Stimulated activated memory B cell treated with anti-CD40 and anti-IgM and Interleukin-4, amounts not matched to agents 10 μg/mL and 1 μg/mL and 100 μg/mL, for 72 hours (primary cell): Measurements from ENCODE around the gene SYVN1.
"Not testable (repeated sequence)": the region's sequence is repeated elsewhere in the genome, so short reads cannot be mapped to it uniquely, and the experiment has no call there.

ENCODE experiments used
- ATAC-seq: fragments of 150-1000 bp; cut with Tn5 transposase; 2 replicates; pipeline ENCODE4 v1.10.0; 2021
- H3K27ac Mint-ChIP-seq: one replicate; pipeline ENCODE4 v1.8.0; 2022; ENCODE audit warnings: mild to moderate bottlenecking, mixed read lengths
- H3K27me3 Mint-ChIP-seq: one replicate; pipeline ENCODE4 v1.8.0; 2022; ENCODE audit warnings: mixed read lengths
- H3K36me3 Mint-ChIP-seq: one replicate; pipeline ENCODE4 v1.8.0; 2022; ENCODE audit warnings: mixed read lengths
- H3K4me1 Mint-ChIP-seq: one replicate; pipeline ENCODE4 v1.8.0; 2022; ENCODE audit warnings: mixed read lengths
- H3K4me3 Mint-ChIP-seq: one replicate; pipeline ENCODE4 v1.8.0; 2022; ENCODE audit warnings: mild to moderate bottlenecking, moderate library complexity, mixed read lengths
- H3K9me3 Mint-ChIP-seq: one replicate; pipeline ENCODE4 v1.8.0; 2022; ENCODE audit warnings: mixed read lengths

The SYVN1 gene

DNA sequence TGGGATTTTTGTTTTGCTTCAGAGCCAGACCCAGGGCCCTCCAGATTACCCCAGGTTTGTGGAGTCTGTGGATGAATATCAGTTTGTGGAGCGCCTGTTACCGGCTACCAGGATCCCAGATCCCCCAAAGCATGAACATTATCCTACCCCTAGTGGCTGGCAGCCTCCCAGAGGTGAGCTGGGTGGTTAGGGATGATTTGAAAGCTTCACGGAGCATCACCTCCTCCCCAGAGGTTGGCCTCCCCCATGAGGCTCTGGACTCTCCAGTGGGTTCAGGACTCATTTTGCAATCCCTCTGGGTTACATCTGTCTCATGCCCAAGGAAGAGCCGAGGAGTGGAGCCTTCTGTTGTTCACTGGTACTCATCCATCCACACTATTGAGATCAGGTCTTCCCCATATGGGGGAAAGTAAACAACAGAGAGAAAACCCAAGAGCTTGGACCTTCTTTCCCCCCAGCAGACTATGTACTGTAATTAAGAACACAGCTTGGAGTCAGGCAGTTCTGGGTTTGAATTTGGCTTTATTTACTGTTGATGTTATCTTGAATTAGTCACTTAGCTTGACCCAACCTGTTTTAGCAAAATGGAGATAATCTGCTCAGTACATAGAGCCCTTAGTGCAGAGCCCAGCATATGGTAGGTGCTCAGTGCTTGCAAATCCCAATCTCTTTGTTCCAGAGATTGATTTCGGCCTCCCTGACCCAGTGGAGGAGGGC is 9.7 kb downstream of the SYVN1 start:
- Mint-ChIP-seq H3K27ac (no peak overlapping the region), H3K4me3 (no peak overlapping the region)
- no peak for ATAC-seq

DNA sequence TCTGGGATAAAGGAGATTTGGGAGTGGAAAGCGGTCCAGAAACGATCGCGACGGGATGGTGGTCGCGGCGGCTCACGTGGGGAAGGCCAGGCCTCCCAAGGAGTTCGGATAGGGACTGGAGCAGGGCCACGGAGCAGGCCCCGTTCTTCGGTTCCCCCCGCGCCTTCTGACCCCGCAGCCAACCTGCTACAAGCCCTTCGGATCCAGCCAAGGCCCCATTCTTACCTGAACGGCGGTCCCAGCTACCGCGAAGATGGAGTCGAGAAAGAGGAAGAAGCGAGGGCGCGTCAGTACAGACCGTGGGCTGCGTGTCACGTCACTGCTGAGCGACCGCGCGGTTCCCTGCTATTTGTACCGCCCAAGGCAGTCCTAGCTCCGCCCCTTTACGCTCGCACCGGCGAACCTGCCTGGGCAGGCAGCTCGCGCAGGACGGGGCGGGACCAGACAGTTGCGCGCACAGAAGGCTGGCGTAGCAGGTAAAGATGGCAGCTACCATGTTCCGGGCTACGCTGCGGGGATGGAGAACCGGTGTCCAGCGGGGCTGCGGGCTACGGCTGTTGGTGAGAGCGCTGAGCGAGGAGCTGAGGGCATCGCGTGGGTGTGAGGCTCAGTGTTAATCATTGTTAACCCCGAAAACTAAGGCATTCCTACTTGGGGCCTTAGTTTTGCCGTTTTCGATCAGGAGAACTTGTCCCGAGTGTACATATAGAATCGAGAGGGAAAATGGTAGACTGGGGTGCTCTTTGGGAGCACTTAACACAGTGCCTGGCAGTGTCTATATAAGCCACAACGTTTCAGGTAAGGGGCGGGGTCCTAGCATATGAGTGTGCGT is 12.2 kb downstream of the SYVN1 start, which contains the start of the genes FAU and MRPL49:
Gene FAU, minus strand, starts transcription at position 270 of the 832 bp plus-strand sequence. CDS start 321 bp downstream, outside the sequence.
Gene MRPL49, plus strand, starts transcription at position 457 of the 832 bp plus-strand sequence. Its CDS starts 26 bp downstream, at position 483.
- Mint-ChIP-seq H3K4me3 (peak within 1 kb of the TSS; percentile 99), H3K9me3 (no peaks in the 10 kb centered on the region), H3K36me3 (peaks cover 57% of the 10 kb centered on the region), H3K4me1 (peaks cover 69% of the 10 kb centered on the region), H3K27ac (peak within 1 kb of the TSS; percentile 100), H3K27me3 (no peaks in the 10 kb centered on the region)
- peak; percentile 93 for ATAC-seq

More for the DNA sequence above, 9.7 kb downstream of the SYVN1 start:
- H3K9me3 Mint-ChIP-seq = no peaks in the 10 kb centered on the region
- H3K36me3 Mint-ChIP-seq = peaks cover 63% of the 10 kb centered on the region
- peaks cover 72% of the 10 kb centered on the region for H3K4me1 Mint-ChIP-seq
- H3K27me3 Mint-ChIP-seq = no peaks in the 10 kb centered on the region

DNA sequence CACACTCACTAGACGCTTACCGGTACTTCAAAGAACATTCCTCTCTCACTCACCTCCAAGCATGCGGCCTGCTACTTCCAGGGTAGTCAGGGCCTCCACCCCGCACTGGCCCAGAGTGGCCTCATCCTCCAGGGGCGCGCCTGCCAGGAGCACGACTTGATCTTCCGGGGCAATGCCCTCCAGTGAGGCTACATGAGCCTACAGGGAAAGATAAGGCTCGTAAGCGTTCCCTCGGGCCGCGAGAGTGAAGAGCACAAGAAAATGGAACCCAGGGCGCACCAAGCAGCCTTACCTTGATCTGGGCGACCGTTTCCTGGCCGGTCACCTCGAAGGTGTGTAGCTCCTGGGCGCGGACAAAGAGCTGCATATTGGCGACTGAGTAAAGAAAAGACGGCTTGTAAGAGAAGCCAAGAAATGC is 12.9 kb downstream of the SYVN1 start:
- Mint-ChIP-seq H3K4me3 (peak overlapping the region; percentile 99), H3K36me3 (peaks cover 53% of the 10 kb centered on the region), H3K4me1 (peaks cover 68% of the 10 kb centered on the region), H3K9me3 (no peaks in the 10 kb centered on the region), H3K27me3 (no peaks in the 10 kb centered on the region), H3K27ac (peak overlapping the region; percentile 100)
- no peak for ATAC-seq

DNA sequence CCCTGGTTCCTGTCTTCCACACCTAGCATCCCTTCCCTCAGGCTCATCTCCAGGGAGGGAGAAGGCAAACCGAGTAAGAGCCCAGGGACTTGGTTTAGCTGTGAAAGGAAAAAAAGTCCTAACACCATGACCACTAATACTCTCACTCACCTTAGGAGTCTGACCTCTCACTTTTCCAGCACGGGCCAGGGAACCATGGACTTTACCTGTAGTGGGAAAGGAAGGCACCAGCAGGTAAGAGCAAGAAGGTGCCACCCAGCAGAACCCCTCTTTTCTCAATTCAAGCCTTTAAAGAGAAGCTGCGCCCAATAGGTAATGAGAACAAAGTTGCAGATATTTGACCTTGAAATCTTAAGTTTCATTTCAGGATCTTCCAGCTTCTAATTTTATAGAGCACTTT is 13.5 kb downstream of the SYVN1 start:
- Mint-ChIP-seq H3K36me3 (peaks cover 50% of the 10 kb centered on the region), H3K4me3 (peak overlapping the region; percentile 99), H3K4me1 (peaks cover 71% of the 10 kb centered on the region), H3K27me3 (no peaks in the 10 kb centered on the region), H3K9me3 (no peaks in the 10 kb centered on the region), H3K27ac (peak overlapping the region; percentile 100)
- no peak for ATAC-seq

DNA sequence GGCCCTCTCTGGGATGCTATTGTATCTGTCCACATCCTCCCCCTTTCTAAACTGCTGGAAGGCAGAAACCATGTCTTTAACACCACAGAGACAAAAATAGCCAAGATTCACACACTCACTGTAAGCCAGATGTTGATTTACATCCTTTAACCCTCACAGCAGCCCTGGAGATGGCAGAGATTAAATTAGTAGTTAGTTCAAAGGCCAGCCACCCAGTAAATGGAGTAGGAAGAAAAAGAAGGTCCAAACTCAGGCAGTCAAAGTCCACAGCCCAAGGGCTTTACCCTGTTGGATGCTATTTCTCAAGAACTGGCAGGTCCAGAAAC is 14.7 kb downstream of the SYVN1 start:
- H3K9me3 Mint-ChIP-seq = no peaks in the 10 kb centered on the region
- peaks cover 42% of the 10 kb centered on the region for H3K36me3 Mint-ChIP-seq
- H3K4me3 Mint-ChIP-seq = peak overlapping the region; percentile 15
- ATAC-seq = no peak
- H3K27me3 Mint-ChIP-seq = no peaks in the 10 kb centered on the region
- peak overlapping the region; percentile 100 for H3K27ac Mint-ChIP-seq
- peaks cover 78% of the 10 kb centered on the region for H3K4me1 Mint-ChIP-seq

DNA sequence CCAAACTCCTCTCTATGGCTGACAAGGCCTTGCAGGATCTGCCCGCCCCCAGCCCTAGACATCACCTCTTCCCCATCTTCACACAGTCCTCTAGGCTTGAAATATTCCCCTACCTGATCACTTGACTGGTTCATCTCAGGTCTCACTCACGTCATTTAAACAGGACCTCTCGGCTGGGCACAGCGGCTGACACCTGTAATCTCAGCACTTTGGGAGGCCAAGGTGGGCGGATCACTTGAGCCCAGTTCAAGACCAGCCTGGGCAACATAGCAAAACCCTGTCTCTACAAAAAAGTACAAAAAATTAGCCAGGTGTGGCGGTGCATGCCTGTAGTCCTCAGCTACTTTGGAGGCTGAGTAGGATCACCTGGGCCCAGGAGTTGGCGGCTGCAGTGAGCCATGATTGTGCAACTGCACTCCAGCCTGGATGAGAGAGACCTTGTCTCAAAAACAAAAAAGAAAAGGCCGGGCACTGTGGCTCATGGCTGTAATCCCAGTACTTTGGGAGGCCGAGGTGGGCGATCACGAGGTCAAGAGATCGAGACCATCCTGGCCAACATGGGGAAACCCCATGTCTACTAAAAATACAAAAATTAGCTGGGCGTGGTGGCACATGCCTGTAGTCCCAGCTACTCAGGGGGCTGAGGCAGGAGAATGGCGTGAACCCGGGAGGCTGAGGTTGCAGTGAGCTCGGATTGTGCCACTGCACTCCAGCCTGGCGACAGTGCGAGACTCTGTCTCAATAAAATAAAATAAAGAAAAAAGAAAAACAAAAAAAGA is 15.2 kb downstream of the SYVN1 start:
- H3K4me1 Mint-ChIP-seq = peaks cover 72% of the 10 kb centered on the region
- H3K36me3 Mint-ChIP-seq = peaks cover 42% of the 10 kb centered on the region
- not testable (repeated sequence) for H3K27me3 Mint-ChIP-seq, ATAC-seq, H3K9me3 Mint-ChIP-seq
- peak overlapping the region; percentile 100 for H3K27ac Mint-ChIP-seq
- peak overlapping the region; percentile 19 for H3K4me3 Mint-ChIP-seq

DNA sequence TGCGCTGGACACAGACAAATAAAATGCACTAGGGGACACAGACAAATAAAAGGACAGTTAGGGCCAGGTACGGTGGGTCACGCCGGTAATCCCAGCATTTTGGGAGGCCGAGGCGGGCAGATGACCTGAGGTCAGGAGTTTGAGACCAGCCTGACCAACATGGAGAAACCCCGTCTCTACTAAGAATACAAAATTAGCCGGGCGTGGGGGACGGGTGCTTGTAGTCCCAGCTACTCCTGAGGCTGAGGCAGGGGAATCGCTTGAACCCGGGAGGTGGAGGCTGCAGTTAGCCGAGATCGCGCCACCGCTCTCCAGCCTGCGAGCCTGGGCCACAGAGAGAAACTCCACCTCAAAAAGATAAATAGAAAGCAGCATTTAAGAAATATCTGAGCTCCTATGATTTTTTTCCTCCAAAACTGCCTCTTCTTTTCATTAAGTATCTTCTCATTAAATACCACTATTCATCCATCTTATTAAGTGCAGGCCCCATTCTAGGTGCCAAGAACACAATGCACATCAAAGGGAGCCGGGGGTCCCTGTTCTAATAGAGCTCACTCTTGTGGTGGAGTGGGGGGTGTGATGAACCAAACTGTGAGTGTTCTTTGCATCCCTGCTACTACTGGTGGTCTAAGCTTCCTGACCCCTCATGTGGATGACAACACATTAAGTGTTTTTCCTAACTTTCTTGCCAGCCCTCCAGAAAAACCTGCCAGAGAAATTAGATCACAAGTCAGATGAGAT is 16.1 kb downstream of the SYVN1 start:
- no peaks in the 10 kb centered on the region for H3K27me3 Mint-ChIP-seq
- ATAC-seq = no peak
- peaks cover 73% of the 10 kb centered on the region for H3K4me1 Mint-ChIP-seq
- H3K36me3 Mint-ChIP-seq = peaks cover 42% of the 10 kb centered on the region
- peak overlapping the region; percentile 90 for H3K4me3 Mint-ChIP-seq
- H3K9me3 Mint-ChIP-seq = no peaks in the 10 kb centered on the region
- peak overlapping the region; percentile 100 for H3K27ac Mint-ChIP-seq

DNA sequence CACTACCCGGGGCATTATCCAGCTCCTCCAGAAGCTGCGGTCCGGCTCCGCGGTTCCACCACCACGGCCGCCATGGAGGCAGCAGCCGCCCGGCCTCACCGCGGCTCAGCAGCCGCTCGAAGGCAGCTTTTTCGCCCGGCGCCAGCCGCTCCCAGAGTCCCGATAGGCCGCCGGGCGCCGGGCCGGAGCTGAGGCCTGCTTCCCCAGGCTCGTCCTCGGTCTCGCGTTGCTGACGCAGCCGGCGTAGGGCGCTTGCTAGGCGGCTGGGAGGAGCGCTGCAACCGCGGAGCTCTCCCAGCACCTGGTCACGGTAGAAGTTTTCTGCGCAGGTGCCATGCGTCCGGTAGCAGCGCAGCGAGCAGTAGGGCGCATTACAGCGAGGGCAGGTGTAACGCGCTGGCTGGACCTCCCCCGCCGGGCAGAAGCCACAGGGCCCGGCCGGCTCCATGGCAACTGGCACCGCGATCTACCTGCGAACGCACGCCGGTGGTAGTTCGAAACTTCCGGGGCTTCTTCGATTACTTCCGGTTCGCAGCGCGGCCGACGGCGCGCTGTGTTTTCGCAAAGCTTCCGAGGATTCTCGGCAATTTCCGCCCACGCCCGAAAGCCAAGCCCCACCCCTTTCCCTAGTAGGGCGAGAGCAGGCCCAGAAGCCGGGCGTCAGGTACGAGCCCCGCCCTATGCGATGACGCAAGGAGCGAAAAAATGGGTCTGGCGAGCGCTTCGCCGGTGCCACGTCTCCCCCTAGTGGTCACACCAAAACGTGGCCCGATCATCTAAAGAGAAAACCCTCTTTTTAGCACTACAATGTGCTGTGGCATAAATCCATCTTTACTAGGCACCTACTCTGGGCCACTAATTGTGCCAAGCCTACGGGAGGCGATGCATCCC is 16.9 kb downstream of the SYVN1 start, which contains the start of gene ZNHIT2:
Gene ZNHIT2, minus strand, starts transcription at position 496 of the 891 bp plus-strand sequence. Its CDS starts 48 bp downstream, at position 448.
- Mint-ChIP-seq H3K4me1 (peaks cover 74% of the 10 kb centered on the region), H3K27me3 (no peaks in the 10 kb centered on the region), H3K9me3 (no peaks in the 10 kb centered on the region), H3K4me3 (peak within 1 kb of the TSS; percentile 90), H3K27ac (peak within 1 kb of the TSS; percentile 100), H3K36me3 (peaks cover 42% of the 10 kb centered on the region)
- ATAC-seq = peak; percentile 86

DNA sequence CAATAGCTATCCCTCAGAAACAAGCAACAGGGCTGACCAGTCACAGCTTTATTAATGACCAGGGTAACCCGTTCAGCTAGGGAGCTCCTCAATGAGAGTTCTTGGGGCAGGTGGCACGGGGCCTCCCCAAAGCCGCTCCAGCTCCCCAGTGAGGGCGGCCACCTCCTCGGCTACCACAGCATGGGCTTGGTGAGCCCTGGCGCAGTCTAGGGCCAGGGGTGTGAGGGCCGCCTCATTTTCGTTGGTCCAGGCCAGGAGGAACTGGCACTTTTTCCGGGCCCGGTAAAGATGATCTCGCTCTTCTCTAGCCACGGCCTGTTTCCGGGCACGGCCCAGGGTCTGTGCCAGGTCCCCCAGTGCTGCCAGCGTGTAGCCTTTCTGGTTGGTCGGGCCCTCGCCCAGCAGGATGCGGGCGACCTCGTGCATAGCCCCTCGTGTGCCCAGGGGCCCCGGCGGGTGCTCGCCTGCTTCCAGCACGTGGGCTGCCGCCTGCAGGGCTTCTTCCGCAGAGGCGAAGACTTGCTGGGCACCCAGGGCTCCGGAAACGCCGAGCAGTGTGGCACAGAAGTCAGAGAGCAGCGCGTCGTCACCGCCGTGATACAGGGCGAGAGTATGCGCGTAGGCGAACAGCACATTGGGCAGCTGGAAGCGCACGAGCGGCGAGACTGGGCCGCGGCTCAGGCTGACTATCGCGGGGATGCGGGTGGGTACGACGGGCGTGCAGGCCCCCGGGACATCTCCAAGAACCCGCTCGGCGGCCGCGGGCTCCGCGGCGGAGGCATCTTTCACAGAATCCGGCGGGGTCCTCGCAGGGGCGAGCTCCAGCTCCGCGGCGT is 17.7 kb downstream of the SYVN1 start:
- no peaks in the 10 kb centered on the region for H3K27me3 Mint-ChIP-seq
- H3K4me3 Mint-ChIP-seq = peak overlapping the region; percentile 90
- peaks cover 73% of the 10 kb centered on the region for H3K4me1 Mint-ChIP-seq
- no peaks in the 10 kb centered on the region for H3K9me3 Mint-ChIP-seq
- H3K36me3 Mint-ChIP-seq = peaks cover 34% of the 10 kb centered on the region
- peak; percentile 13 for ATAC-seq
- peak overlapping the region; percentile 100 for H3K27ac Mint-ChIP-seq

DNA sequence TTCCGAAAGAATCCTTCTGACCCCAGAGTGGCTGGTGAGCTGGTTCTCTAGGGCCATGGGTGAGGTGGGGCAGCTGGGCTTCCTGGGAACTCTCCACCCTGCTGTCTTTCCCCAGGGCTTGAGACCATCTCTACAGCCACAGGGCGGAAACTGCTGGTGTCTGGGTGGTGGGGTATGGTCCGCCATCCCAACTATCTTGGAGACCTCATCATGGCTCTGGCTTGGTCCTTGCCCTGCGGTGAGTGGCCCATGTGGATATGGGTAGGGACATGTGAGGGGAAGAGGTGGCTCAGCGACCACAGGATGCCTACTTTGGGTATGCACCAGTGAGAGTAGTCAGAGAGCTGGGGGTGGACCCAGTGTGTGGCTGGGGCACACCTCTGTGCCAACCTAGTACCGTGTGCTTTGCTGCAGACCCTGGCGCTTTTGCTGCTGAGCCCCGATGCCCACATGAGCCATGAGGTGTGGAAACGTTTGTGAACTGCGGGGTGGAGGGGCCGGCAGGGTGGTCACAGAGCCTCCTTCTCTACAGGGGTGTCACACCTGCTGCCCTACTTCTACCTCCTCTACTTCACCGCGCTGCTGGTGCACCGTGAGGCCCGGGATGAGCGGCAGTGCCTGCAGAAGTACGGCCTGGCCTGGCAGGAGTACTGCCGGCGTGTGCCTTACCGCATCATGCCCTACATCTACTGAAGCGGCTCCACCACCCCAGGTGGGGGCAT is 18.8 kb downstream of the SYVN1 start:
- Mint-ChIP-seq H3K4me3 (peak overlapping the region; percentile 90), H3K27me3 (no peaks in the 10 kb centered on the region), H3K27ac (peak overlapping the region; percentile 100)

DNA sequence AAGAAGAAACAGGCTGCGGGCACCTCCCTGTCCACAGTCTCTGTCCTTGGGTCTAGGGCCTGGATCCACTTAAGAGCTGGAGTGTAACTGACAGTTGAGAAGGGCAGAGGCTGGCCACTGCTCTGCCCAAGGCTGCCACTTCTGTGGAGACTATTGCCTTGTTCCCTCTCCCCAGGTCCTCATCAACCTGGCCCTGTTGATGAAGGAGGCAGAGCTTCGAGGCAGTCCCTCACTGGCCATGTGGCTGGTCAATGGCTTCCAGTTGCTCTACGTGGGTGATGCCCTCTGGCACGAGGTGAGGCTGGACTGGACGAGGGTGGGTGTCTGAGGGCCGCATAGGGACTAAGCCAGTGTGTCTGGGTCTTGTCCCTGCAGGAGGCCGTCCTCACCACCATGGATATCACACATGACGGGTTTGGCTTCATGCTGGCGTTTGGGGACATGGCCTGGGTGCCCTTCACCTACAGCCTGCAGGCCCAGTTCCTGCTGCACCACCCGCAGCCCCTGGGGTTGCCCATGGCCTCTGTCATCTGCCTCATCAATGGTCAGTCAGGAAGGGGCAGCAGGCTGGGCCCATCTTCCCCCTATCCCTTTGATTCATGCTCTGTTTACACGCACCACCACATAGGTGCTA is 19.7 kb downstream of the SYVN1 start:
- ATAC-seq = no peak
- Mint-ChIP-seq H3K4me1 (peaks cover 74% of the 10 kb centered on the region), H3K27me3 (no peaks in the 10 kb centered on the region), H3K4me3 (no peak overlapping the region), H3K9me3 (no peaks in the 10 kb centered on the region), H3K27ac (no peak overlapping the region), H3K36me3 (peaks cover 18% of the 10 kb centered on the region)

More for the DNA sequence above, 18.8 kb downstream of the SYVN1 start:
- ATAC-seq = no peak
- H3K9me3 Mint-ChIP-seq = no peaks in the 10 kb centered on the region
- peaks cover 73% of the 10 kb centered on the region for H3K4me1 Mint-ChIP-seq
- H3K36me3 Mint-ChIP-seq = peaks cover 23% of the 10 kb centered on the region

DNA sequence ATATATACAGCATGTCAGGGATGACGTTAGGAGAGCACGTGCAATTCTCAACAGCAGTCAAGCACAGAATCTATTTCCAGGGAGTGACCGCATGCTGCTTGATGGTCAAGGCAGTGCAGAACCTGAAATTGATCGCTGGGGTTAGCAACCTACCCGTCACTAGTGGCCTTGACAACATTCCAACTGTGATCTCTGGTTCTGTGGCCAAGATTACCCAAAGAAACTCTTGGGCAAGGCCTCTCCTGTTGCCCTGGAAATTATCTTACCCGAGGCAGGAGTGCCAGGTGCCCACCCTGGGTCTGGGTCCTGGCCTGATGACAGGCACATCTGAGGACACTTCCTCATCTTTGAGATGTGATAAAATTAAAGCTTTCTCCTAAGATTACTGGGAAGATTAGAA is 20.5 kb downstream of the SYVN1 start:
- no peak overlapping the region for H3K4me3 Mint-ChIP-seq
- ATAC-seq = no peak
- H3K27ac Mint-ChIP-seq = peak overlapping the region; percentile 90
- no peaks in the 10 kb centered on the region for H3K9me3 Mint-ChIP-seq
- peaks cover 12% of the 10 kb centered on the region for H3K36me3 Mint-ChIP-seq
- no peaks in the 10 kb centered on the region for H3K27me3 Mint-ChIP-seq
- peaks cover 70% of the 10 kb centered on the region for H3K4me1 Mint-ChIP-seq
